ENCODE data around the gene GRIK4.

DNA sequence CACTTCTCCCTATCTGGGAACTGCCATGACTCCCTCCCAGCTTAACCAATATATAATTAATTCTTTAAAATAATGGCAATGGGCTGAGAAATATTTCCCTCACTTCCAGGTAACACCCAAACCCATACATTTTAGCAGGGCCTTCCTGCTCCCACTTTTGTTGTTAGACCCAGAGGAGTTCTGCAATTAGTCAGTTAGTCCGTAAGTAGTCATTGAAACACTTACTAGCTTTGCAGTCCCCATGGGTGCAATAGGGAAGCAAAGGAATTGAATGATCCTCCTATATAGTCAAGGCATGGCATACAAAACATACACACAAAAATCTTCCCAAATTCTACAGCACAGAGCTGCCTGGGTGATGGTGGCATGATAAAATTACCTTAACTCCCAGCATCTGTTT, 258.4 kb downstream of the GRIK4 start:
- TF ChIP-seq, protein P1, sequence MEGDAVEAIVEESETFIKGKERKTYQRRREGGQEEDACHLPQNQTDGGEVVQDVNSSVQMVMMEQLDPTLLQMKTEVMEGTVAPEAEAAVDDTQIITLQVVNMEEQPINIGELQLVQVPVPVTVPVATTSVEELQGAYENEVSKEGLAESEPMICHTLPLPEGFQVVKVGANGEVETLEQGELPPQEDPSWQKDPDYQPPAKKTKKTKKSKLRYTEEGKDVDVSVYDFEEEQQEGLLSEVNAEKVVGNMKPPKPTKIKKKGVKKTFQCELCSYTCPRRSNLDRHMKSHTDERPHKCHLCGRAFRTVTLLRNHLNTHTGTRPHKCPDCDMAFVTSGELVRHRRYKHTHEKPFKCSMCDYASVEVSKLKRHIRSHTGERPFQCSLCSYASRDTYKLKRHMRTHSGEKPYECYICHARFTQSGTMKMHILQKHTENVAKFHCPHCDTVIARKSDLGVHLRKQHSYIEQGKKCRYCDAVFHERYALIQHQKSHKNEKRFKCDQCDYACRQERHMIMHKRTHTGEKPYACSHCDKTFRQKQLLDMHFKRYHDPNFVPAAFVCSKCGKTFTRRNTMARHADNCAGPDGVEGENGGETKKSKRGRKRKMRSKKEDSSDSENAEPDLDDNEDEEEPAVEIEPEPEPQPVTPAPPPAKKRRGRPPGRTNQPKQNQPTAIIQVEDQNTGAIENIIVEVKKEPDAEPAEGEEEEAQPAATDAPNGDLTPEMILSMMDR (IDR thresholded peaks at IDR 0.05), result no peak
- no peak for TF ChIP-seq POLR2AphosphoS5 (IDR thresholded peaks at IDR 0.05)
